ENCODE measurements around the gene PLPP4.

- TF ChIP-seq POLR2A (IDR thresholded peaks at IDR 0.05; ENCODE audit: low read depth, low read length) (no peak), POLR2AphosphoS5 (IDR thresholded peaks at IDR 0.05; ENCODE audit: low read depth, low read length) (no peak)
Observed at GRCh38 chr10:120593693-120594092, 136.7 kb downstream of the PLPP4 start.
